GM23338 (cell line): Measurements from ENCODE around the gene OTUD3. TPM values are rescaled to one million over a fixed set of nuclear protein-coding genes. Genes with fewer than 3 reads are reported as not detected.

Experiments
- ATAC-seq: fragments of 200-7000 bp; cut with Tn5 transposase; 3 replicates; pipeline ENCODE4 v1.9.1; 2020
- DNase-seq: peaks from one replicate; pipeline ENCODE4 v3.0.0-alpha.2; 2015; ENCODE audit warnings: low spot score
- H2AFZ ChIP-seq: fragments of 200-600 bp; sonication (generic); 2 replicates; pipeline ENCODE4 v1.8.0; 2016; ENCODE audit warnings: antibody characterized with exemption, mild to moderate bottlenecking, moderate library complexity
- H3F3A ChIP-seq: fragments of 200-600 bp; sonication (generic); replicated peaks from 2 replicates; pipeline ENCODE4 v1.8.0; 2017; ENCODE audit warnings: antibody characterized with exemption, mixed run types, low read depth
- H3K27ac ChIP-seq: fragments of 200-600 bp; sonication (generic); 2 replicates; pipeline ENCODE4 v1.6.1; 2016; ENCODE audit warnings: low read depth
- H3K27me3 ChIP-seq: fragments of 200-600 bp; sonication (generic); 2 replicates; pipeline ENCODE4 v1.8.0; 2016; ENCODE audit warnings: mild to moderate bottlenecking, mixed run types, moderate library complexity; ENCODE audit not compliant: insufficient read depth
- H3K36me3 ChIP-seq: fragments of 200-600 bp; sonication (generic); 2 replicates; pipeline ENCODE4 v1.8.0; 2016; ENCODE audit warnings: mild to moderate bottlenecking; ENCODE audit not compliant: insufficient read depth
- H3K4me1 ChIP-seq: fragments of 200-600 bp; sonication (generic); 2 replicates; pipeline ENCODE4 v1.8.0; 2016; ENCODE audit warnings: mild to moderate bottlenecking, moderate library complexity; ENCODE audit not compliant: insufficient read depth
- H3K4me2 ChIP-seq: fragments of 200-600 bp; sonication (generic); 2 replicates; pipeline ENCODE4 v1.7.1; 2017; ENCODE audit warnings: mixed run types
- H3K4me3 ChIP-seq: fragments of 200-600 bp; sonication (generic); 2 replicates; pipeline ENCODE4 v1.6.1; 2016; ENCODE audit warnings: mixed run types
- H3K79me2 ChIP-seq: fragments of 200-600 bp; sonication (generic); replicated peaks from 2 replicates; pipeline ENCODE4 v1.8.0; 2017; ENCODE audit warnings: mild to moderate bottlenecking; ENCODE audit not compliant: insufficient read depth
- H3K9me2 ChIP-seq: fragments of 200-600 bp; sonication (generic); 2 replicates; pipeline ENCODE4 v1.8.0; 2017; ENCODE audit not compliant: insufficient read depth
- H4K20me1 ChIP-seq: fragments of 200-600 bp; sonication (generic); replicated peaks from 2 replicates; pipeline ENCODE4 v1.8.0; 2017; ENCODE audit warnings: mild to moderate bottlenecking; ENCODE audit not compliant: insufficient read depth
- H3K27ac Mint-ChIP-seq: 2 replicates; pipeline ENCODE4 v1.8.0; 2020; ENCODE audit warnings: inconsistent platforms, mild to moderate bottlenecking, moderate library complexity, mixed read lengths
- H3K27me3 Mint-ChIP-seq: 3 replicates; pipeline ENCODE4 v1.8.0; 2022; ENCODE audit warnings: low read depth, mild to moderate bottlenecking, moderate library complexity, mixed read lengths, inconsistent platforms; ENCODE audit not compliant: insufficient read depth, poor library complexity
- H3K36me3 Mint-ChIP-seq: 3 replicates; pipeline ENCODE4 v1.8.0; 2021; ENCODE audit warnings: low read depth, mild to moderate bottlenecking, inconsistent platforms, moderate library complexity, mixed read lengths
- H3K4me1 Mint-ChIP-seq: 3 replicates; pipeline ENCODE4 v1.8.0; 2020; ENCODE audit warnings: mild to moderate bottlenecking, inconsistent platforms, mixed read lengths
- H3K4me3 Mint-ChIP-seq: 3 replicates; pipeline ENCODE4 v1.8.0; 2021; ENCODE audit warnings: moderate library complexity, mild to moderate bottlenecking, inconsistent platforms, mixed read lengths
- H3K9me3 Mint-ChIP-seq: 3 replicates; pipeline ENCODE4 v1.8.0; 2020; ENCODE audit warnings: moderate library complexity, mild to moderate bottlenecking, inconsistent platforms, mixed read lengths
- CTCF ChIP-seq, 2 experiments: fragments of 200-600 bp in 1 of 2; sonication (generic) in 1 of 2; conservative IDR thresholded peaks; 2 replicates each; pipeline versions ENCODE4 v1.5.1 to v1.6.1; 2016 to 2017; ENCODE audit warnings: antibody characterized with exemption in 2 of 2, low read depth in 2 of 2, mild to moderate bottlenecking in 2 of 2, moderate library complexity in 1 of 2
- ETS1 ChIP-seq: IDR thresholded peaks from 2 replicates; pipeline ENCODE4 v1.6.1; 2016; ENCODE audit warnings: antibody characterized with exemption
- EZH2phosphoT487 ChIP-seq: fragments of 200-600 bp; sonication (generic); IDR thresholded peaks from one replicate; pipeline ENCODE4 v1.8.1; 2018; ENCODE audit warnings: antibody characterized with exemption; ENCODE audit not compliant: unreplicated experiment
- POLR2AphosphoS5 ChIP-seq: IDR thresholded peaks from 2 replicates; pipeline ENCODE4 v1.6.1; 2016; ENCODE audit warnings: antibody characterized with exemption, low read depth
- STAT1 ChIP-seq: IDR thresholded peaks from one replicate; pipeline ENCODE4 v1.6.1; 2016; ENCODE audit warnings: antibody characterized with exemption; ENCODE audit not compliant: unreplicated experiment
- ZNF114 ChIP-seq: fragments of 250-450 bp; sonication (Bioruptor Pico); IDR thresholded peaks from 2 replicates; pipeline ENCODE4 v1.5.0; 2020; ENCODE audit warnings: mild to moderate bottlenecking, moderate library complexity
- ZNF462 ChIP-seq: fragments of 250-450 bp; sonication (Bioruptor Pico); IDR thresholded peaks from 2 replicates; pipeline ENCODE4 v1.5.0; 2020; ENCODE audit warnings: mild to moderate bottlenecking, moderate library complexity
- polyA plus RNA-seq: library from polyadenylated mRNA; unstranded; fragments of >200 nt; fragmentation: Nextera tagmentation; extraction: Ambion mirVana; gene quantifications from 2 replicates; pipeline ENCODE4 v1.2.1, GENCODE V29; 2016
- total RNA-seq: library from RNA; depleted of rRNA; stranded (reverse); fragments of >200 nt; shearing (Covaris generic); gene quantifications from 2 replicates; pipeline ENCODE4 v1.2.3, GENCODE V29; 2014

OTUD3 gene
- total and polyA plus RNA-seq, 2 experiments from 2014 or later = 3.0 to 12.9 TPM

- Histone ChIP-seq H2AFZ (no peak overlapping the region), H3K36me3 (no peaks in the 10 kb centered on the region), H3K27me3 (no peaks in the 10 kb centered on the region), H3K4me1 (no peaks in the 10 kb centered on the region), H3K4me3 (no peak overlapping the region), H3K9me2 (peaks cover 9% of the 10 kb centered on the region), H3K79me2 (no peaks in the 10 kb centered on the region), H3K4me2 (no peak overlapping the region), H3F3A (no peaks in the 10 kb centered on the region), H4K20me1 (no peaks in the 10 kb centered on the region), H3K27ac (no peak overlapping the region)
- ATAC-seq (no peak), DNase-seq (no peak)
- no peaks in the 10 kb centered on the region for H3K36me3 Mint-ChIP-seq
- peaks cover 3% of the 10 kb centered on the region for H3K27me3 Mint-ChIP-seq
- no peak overlapping the region for H3K4me3 Mint-ChIP-seq
- 0 out of 3 replicates have a peak, but pooled peaks cover 3% of the 10 kb centered on the region for H3K9me3 Mint-ChIP-seq
- no peak for TF ChIP-seq CTCF (conservative IDR thresholded peaks at IDR 0.05; ENCODE audit: low read depth in 2 of 2)
- no peak overlapping the region for H3K27ac Mint-ChIP-seq
- H3K4me1 Mint-ChIP-seq = no peaks in the 10 kb centered on the region; the same call in 2 of the 3 replicates
Observed at GRCh38 chr1:19941206-19941568, 59.0 kb downstream of the OTUD3 start.

- no peak for ATAC-seq
- H2AFZ ChIP-seq = no peak overlapping the region
- no peak overlapping the region for H3K4me3 Mint-ChIP-seq
- peaks cover 5% of the 10 kb centered on the region for H3K9me2 ChIP-seq
- H3K36me3 ChIP-seq = no peaks in the 10 kb centered on the region
- H3K27me3 Mint-ChIP-seq = peaks cover 3% of the 10 kb centered on the region
- 0 out of 3 replicates have a peak, but pooled peaks cover 3% of the 10 kb centered on the region for H3K9me3 Mint-ChIP-seq
- no peak overlapping the region for H3K27ac ChIP-seq
- no peaks in the 10 kb centered on the region for H3K79me2 ChIP-seq
- H3K4me2 ChIP-seq = no peak overlapping the region
- DNase-seq = no peak
- no peaks in the 10 kb centered on the region for H3F3A ChIP-seq
- no peak overlapping the region for H3K27ac Mint-ChIP-seq
- H3K4me1 ChIP-seq = no peaks in the 10 kb centered on the region
- TF ChIP-seq EZH2phosphoT487 (no peak), ZNF462 (CRISPR knock-in tag) (no peak), POLR2AphosphoS5 (no peak), STAT1 (no peak), ZNF114 (CRISPR knock-in tag) (no peak), ETS1 (no peak)
- H3K4me1 Mint-ChIP-seq = no peaks in the 10 kb centered on the region; the same call in 2 of the 3 replicates
- no peaks in the 10 kb centered on the region for H3K27me3 ChIP-seq
- no peaks in the 10 kb centered on the region for H3K36me3 Mint-ChIP-seq
- no peak overlapping the region for H3K4me3 ChIP-seq
- no peaks in the 10 kb centered on the region for H4K20me1 ChIP-seq
Observed at GRCh38 chr1:19942088-19942487, 59.9 kb downstream of the OTUD3 start.
